GM19397 (cell line): ENCODE measurements around the gene EFNA4.
A peak's percentile ranks its signal among the peaks of the same experiment; 100 is the strongest.

ENCODE experiments used
- ATAC-seq: cut with Tn5 transposase; IDR thresholded peaks from one replicate; pipeline ENCODE4 v1.9.1; 2021; ENCODE audit warnings: mild to moderate bottlenecking, moderate library complexity; ENCODE audit not compliant: unreplicated experiment

EFNA4 gene

GRCh38 chr1:155051342-155051776, 12.2 kb upstream of the EFNA4 start:
- ATAC-seq = no peak

GRCh38 chr1:155051777-155052398, 11.7 kb upstream of the EFNA4 start:
- no peak for ATAC-seq

GRCh38 chr1:155052439-155053395, 10.8 kb upstream of the EFNA4 start:
- ATAC-seq = no peak

- no peak for ATAC-seq
Observed at GRCh38 chr1:155053531-155054105, 9.9 kb upstream of the EFNA4 start.

GRCh38 chr1:155057104-155057503, 6.4 kb upstream of the EFNA4 start:
- no peak for ATAC-seq

- no peak for ATAC-seq
Observed at GRCh38 chr1:155057788-155058211, 5.7 kb upstream of the EFNA4 start.

- ATAC-seq = no peak
Observed at GRCh38 chr1:155060736-155061135, 2.8 kb upstream of the EFNA4 start.

- ATAC-seq = peak; percentile 41
Observed at GRCh38 chr1:155061381-155062150, 2.0 kb upstream of the EFNA4 start.

- ATAC-seq = no peak
Observed at GRCh38 chr1:155062151-155062686, 1.3 kb upstream of the EFNA4 start.

GRCh38 chr1:155062702-155063411, 683 bp upstream of the EFNA4 start:
- no peak for ATAC-seq

- no peak for ATAC-seq
Observed at GRCh38 chr1:155064111-155064831, 731 bp downstream of the EFNA4 start.

GRCh38 chr1:155064832-155065429, 1.4 kb downstream of the EFNA4 start:
- ATAC-seq = no peak

GRCh38 chr1:155066777-155067176, 3.2 kb downstream of the EFNA4 start:
- no peak for ATAC-seq

- no peak for ATAC-seq
Observed at GRCh38 chr1:155068599-155068998, 5.1 kb downstream of the EFNA4 start.

- no peak for ATAC-seq
Observed at GRCh38 chr1:155069551-155070157, 6.1 kb downstream of the EFNA4 start.

GRCh38 chr1:155070158-155070621, 6.7 kb downstream of the EFNA4 start:
- ATAC-seq = no peak

- ATAC-seq = peak; percentile 80
Observed at GRCh38 chr1:155070721-155071569, 7.4 kb downstream of the EFNA4 start.

GRCh38 chr1:155071701-155072100, 8.2 kb downstream of the EFNA4 start:
- ATAC-seq = no peak
